GM12865 (cell line): ENCODE results near the gene NPR1.

Experiments
- DNase-seq: peaks from one replicate; pipeline ENCODE4 v3.0.0; 2010; ENCODE audit warnings: low read depth
- H3K4me3 ChIP-seq: 2 replicates; pipeline ENCODE4 v1.5.1; 2011; ENCODE audit warnings: mild to moderate bottlenecking, low read depth, low read length, control low read depth
- TF ChIP-seq, protein P1 (sequence below): IDR thresholded peaks from 2 replicates; pipeline ENCODE4 v1.5.1; 2011; ENCODE audit warnings: low read length, control low read depth, low read depth, inconsistent platforms; ENCODE audit not compliant: insufficient read depth; ENCODE audit errors: missing control alignments

Gene NPR1

GRCh38 chr1:153642161-153642560, 36.3 kb upstream of the NPR1 start:
- TF ChIP-seq, protein P1, sequence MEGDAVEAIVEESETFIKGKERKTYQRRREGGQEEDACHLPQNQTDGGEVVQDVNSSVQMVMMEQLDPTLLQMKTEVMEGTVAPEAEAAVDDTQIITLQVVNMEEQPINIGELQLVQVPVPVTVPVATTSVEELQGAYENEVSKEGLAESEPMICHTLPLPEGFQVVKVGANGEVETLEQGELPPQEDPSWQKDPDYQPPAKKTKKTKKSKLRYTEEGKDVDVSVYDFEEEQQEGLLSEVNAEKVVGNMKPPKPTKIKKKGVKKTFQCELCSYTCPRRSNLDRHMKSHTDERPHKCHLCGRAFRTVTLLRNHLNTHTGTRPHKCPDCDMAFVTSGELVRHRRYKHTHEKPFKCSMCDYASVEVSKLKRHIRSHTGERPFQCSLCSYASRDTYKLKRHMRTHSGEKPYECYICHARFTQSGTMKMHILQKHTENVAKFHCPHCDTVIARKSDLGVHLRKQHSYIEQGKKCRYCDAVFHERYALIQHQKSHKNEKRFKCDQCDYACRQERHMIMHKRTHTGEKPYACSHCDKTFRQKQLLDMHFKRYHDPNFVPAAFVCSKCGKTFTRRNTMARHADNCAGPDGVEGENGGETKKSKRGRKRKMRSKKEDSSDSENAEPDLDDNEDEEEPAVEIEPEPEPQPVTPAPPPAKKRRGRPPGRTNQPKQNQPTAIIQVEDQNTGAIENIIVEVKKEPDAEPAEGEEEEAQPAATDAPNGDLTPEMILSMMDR, result no peak
- no peak for DNase-seq
- H3K4me3 ChIP-seq, result no peak overlapping the region

GRCh38 chr1:153643100-153643499, 35.4 kb upstream of the NPR1 start:
- TF ChIP-seq, protein P1, result no peak
- no peak for DNase-seq

GRCh38 chr1:153643816-153644215, 34.7 kb upstream of the NPR1 start:
- DNase-seq, result no peak
- no peak overlapping the region for H3K4me3 ChIP-seq
- TF ChIP-seq, protein P1, result no peak

More at GRCh38 chr1:153643100-153643499, 35.4 kb upstream of the NPR1 start:
- no peak overlapping the region for H3K4me3 ChIP-seq

GRCh38 chr1:153646672-153647345, 31.7 kb upstream of the NPR1 start:
- H3K4me3 ChIP-seq, result no peak overlapping the region
- DNase-seq, result no peak
- TF ChIP-seq, protein P1, result no peak

DNA sequence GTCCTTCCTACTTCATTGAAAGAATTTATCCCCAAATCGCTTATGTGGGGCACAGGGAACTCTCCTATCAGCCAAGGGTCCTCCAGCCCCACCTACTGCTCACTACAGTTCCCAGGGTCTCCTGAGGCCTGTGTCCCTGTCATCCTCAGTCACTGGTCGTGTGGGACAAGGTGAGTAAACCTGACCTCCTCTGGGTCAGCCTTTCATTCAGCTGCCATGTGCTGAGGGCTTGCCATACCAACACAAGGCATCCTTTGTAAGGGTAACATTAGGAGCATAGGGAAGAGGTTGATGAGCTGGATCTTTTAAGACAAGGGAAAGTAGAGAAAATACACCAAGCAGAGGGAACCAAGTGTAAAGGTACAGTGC, 31.2 kb upstream of the NPR1 start:
- no peak for DNase-seq
- TF ChIP-seq, protein P1, result no peak
- H3K4me3 ChIP-seq, result no peak overlapping the region

GRCh38 chr1:153648000-153648643, 30.4 kb upstream of the NPR1 start:
- DNase-seq, result no peak
- no peak overlapping the region for H3K4me3 ChIP-seq
- TF ChIP-seq, protein P1, result no peak
